Body of pancreas (tissue), 4 donors: ENCODE results near the gene TGM6. TPM values are rescaled to one million over a fixed set of nuclear protein-coding genes. Genes with fewer than 3 reads are reported as not detected.

Experiments
- ATAC-seq: fragments of 150-250 bp; one replicate; pipeline ENCODE4 v1.9.1; 2016
- DNase-seq, 4 donors: peaks; one replicate each; pipeline ENCODE4 v3.0.0-alpha.2; 2019
- H3K27ac ChIP-seq, 4 donors: fragments of 200-600 bp; sonication (generic); 1 replicate in 3 of 4; 2 replicates in 1 of 4; pipeline versions ENCODE4 v1.5.1 to v1.6.1; 2016 to 2019; ENCODE audit warnings: mild to moderate bottlenecking in 1 of 4, mixed read lengths in 1 of 4, moderate library complexity in 1 of 4
- H3K27me3 ChIP-seq, 2 donors: fragments of 200-600 bp; sonication (generic); one replicate each; pipeline ENCODE4 v1.6.0; 2016; ENCODE audit warnings: mild to moderate bottlenecking in 1 of 2
- H3K36me3 ChIP-seq, 2 donors: fragments of 200-600 bp; sonication (generic); replicated peaks in 1 of 2; 2 replicates each; pipeline ENCODE4 v1.5.1; 2016; ENCODE audit warnings: low read depth in 2 of 2; ENCODE audit not compliant: insufficient read depth in 1 of 2
- H3K4me1 ChIP-seq: fragments of 200-600 bp; sonication (generic); one replicate; pipeline ENCODE4 v1.6.0; 2016
- H3K4me3 ChIP-seq, 2 donors: fragments of 200-600 bp; sonication (generic); 1 replicate in 1 of 2; 2 replicates in 1 of 2; pipeline ENCODE4 v1.5.1; 2016 to 2019
- H3K9me3 ChIP-seq, 3 donors: fragments of 200-600 bp; sonication (generic); 1 replicate in 2 of 3; 2 replicates in 1 of 3; pipeline ENCODE4 v1.5.1; 2016
- CTCF ChIP-seq, 7 experiments: fragments of 450-650 bp in 4 of 7; fragments of 200-600 bp in 3 of 7; sonication (generic) in 3 of 7; IDR thresholded peaks; one replicate each; pipeline ENCODE4 v1.5.1; 2016 to 2019; ENCODE audit warnings: antibody characterized with exemption in 7 of 7
- POLR2A ChIP-seq, 3 donors: fragments of 450-650 bp; IDR thresholded peaks; one replicate each; pipeline ENCODE4 v1.6.1; 2016; ENCODE audit warnings: antibody characterized with exemption in 3 of 3, mild to moderate bottlenecking in 2 of 3
- WGBS, 2 donors: methylation state at CpG; one replicate each; pipeline ENCODE4 v1.1.5; 2017; 5-methylcytosine and 5-hydroxymethylcytosine counted together
- intact Hi-C: fragments of 100-400 bp; cut with DNase I; formaldehyde crosslinking; loops from one replicate; pipeline ENCODE4 v1.15.1; 2023
- total RNA-seq, 2 donors: library from RNA; depleted of rRNA; stranded (reverse); fragments of >200 nt; gene quantifications; one replicate each; pipeline ENCODE4 v1.1.0, GENCODE V29; 2016

Gene TGM6
- total RNA-seq, 2 donors from 2014 or later, result not detected

DNA sequence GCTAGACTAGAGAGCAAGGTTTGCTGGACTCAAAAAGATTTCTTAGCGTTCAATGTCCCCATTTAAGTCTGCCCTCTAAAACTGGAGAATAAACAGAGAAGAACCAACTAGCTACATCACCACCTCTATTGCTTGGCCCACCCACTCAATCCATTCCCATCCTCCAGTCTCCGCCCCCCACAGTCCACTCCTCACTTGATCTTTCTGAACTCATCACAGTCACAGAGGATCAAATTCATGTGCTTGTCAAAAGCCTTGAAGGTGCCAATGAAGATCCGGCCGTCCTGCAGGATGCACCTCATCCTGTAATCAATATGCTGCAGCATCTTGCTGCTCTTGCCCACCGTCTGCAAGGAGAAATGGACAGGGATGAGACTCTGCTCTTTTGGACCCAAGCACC lies 86.7 kb downstream of the TGM6 start:
- ATAC-seq (no peak), DNase-seq (no peak)
- TF ChIP-seq POLR2A (IDR thresholded peaks at IDR 0.05) (no peak), CTCF (IDR thresholded peaks at IDR 0.05) (no peak)
- intact Hi-C loops, result no loop called here
- peaks cover 23% of the 10 kb centered on the region for H3K4me1 ChIP-seq
- H3K27me3 ChIP-seq, result no peaks in the 10 kb centered on the region
- H3K36me3 ChIP-seq, result peaks cover 12 to 38% of the 10 kb centered on the region in 2 donors
- no peaks in the 10 kb centered on the region for H3K9me3 ChIP-seq
- H3K27ac ChIP-seq, result no peak overlapping the region
- 83 to 90% methylated on average over 5 of the region's 5 CpGs for WGBS, 2 donors
- no peak overlapping the region for H3K4me3 ChIP-seq

GRCh38 chr20:2468581-2469407 lies 88.1 kb downstream of the TGM6 start:
- H3K27me3 ChIP-seq, result no peaks in the 10 kb centered on the region
- no peak for DNase-seq
- peaks cover 23% of the 10 kb centered on the region for H3K4me1 ChIP-seq
- no peak overlapping the region for H3K27ac ChIP-seq
- no peaks in the 10 kb centered on the region for H3K9me3 ChIP-seq
- H3K4me3 ChIP-seq, result no peak overlapping the region
- TF ChIP-seq POLR2A (IDR thresholded peaks at IDR 0.05) (no peak), CTCF (IDR thresholded peaks at IDR 0.05) (no peak)
- WGBS, 2 donors, result 62 to 64% methylated on average over 11 of the region's 11 CpGs
- ATAC-seq, result no peak
- intact Hi-C loops, result no loop called here
- peaks cover 0 to 25% of the 10 kb centered on the region in 2 donors for H3K36me3 ChIP-seq

GRCh38 chr20:2469991-2470422 lies 89.3 kb downstream of the TGM6 start:
- H3K27ac ChIP-seq, result peak overlapping the region; percentile 79 to 90 (median 88)
- no peaks in the 10 kb centered on the region for H3K27me3 ChIP-seq
- H3K36me3 ChIP-seq, result peaks cover 0 to 13% of the 10 kb centered on the region in 2 donors
- TF ChIP-seq POLR2A (IDR thresholded peaks at IDR 0.05), result no peak
- no peak for TF ChIP-seq CTCF (IDR thresholded peaks at IDR 0.05)
- ATAC-seq (peak; percentile 18), DNase-seq (peak; percentile 29 to 48 (median 36))
- peaks cover 23% of the 10 kb centered on the region for H3K4me1 ChIP-seq
- WGBS, 2 donors, result 0% methylated on average over 19 of the region's 19 CpGs
- peak overlapping the region; percentile 38 to 46 for H3K4me3 ChIP-seq
- intact Hi-C loops, result loop anchor here (10.0 kb wide), 1 partner anchor 365 kb away; no protein-coding TSS in a partner anchor
- no peaks in the 10 kb centered on the region for H3K9me3 ChIP-seq

DNA sequence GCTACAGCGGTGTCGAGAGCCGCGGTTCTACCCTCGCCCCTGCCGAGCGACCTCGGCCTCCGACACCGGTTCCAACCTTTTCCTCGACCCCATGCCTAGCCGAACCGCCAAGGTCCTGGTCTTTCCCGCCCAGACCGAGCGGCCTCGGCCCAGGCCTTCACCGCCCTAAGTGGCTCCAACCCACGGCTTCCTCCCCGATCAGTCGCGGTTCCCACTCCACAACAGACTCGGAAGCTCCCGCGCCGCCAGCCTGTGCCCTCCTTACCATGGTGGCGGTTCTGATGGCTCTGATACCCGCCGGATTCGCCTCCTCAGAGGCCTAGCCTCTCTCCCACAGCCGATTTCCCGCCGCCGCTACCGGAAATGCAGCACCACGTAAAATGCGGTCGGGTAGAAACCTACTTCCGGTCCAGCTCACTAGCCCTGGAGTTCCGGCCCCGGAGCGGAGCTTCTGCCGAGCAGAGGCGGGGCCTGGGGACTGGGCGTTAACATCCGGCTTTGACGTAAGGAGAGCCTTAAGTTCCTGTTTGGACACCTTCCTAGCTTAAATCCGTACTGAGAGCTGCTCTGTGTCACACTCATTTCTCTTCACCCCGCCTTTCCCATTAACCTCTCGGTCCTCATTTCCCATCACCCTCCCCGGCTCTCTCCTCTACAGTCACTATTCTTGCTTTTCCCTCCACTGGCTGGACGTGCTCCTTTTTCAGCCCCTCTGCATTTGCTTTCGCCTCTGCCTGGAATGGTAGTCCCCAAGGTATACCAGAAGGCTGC lies 89.9 kb downstream of the TGM6 start, which contains the start of gene SNRPB:
Gene SNRPB (minus strand): TSS at position 367 of the 771 bp plus-strand sequence. CDS start 99 bp downstream, at position 268.
- peaks cover 0 to 9% of the 10 kb centered on the region in 2 donors for H3K36me3 ChIP-seq
- no peaks in the 10 kb centered on the region for H3K9me3 ChIP-seq
- TF ChIP-seq CTCF (IDR thresholded peaks at IDR 0.05) (peak in 2 of 7 experiments; percentile 4 to 10), POLR2A (IDR thresholded peaks at IDR 0.05) (peak; percentile 75 to 96 (median 94))
- ATAC-seq (peak; percentile 99), DNase-seq (peak; percentile 97 to 98 (median 98))
- peaks cover 23% of the 10 kb centered on the region for H3K4me1 ChIP-seq
- no peaks in the 10 kb centered on the region for H3K27me3 ChIP-seq
- peak within 1 kb of the TSS; percentile 79 to 90 (median 88) for H3K27ac ChIP-seq
- intact Hi-C loops, result loop anchor here (10.0 kb wide), 1 partner anchor 364 kb away; no protein-coding TSS in a partner anchor
- 0 to 1% methylated on average over 21 to 53 of the region's 53 CpGs for WGBS, 2 donors
- peak within 1 kb of the TSS; percentile 38 to 46 for H3K4me3 ChIP-seq
